GM13977 (cell line): ENCODE data around the gene KHDC4.

ENCODE experiments used
- DNase-seq: peaks from one replicate; pipeline ENCODE4 v3.0.0; 2012; ENCODE audit warnings: low spot score
- in situ Hi-C: fragments of 300-500 bp; cut with MboI; formaldehyde crosslinking; loops from one replicate; pipeline ENCODE4 v1.12.0; 2022; ENCODE audit warnings: low sequenced_read_pairs, low pct_unique_long_range_greater_than_20kb, mixed read lengths, inconsistent platforms; ENCODE audit not compliant: unreplicated experiment
- TF ChIP-seq, protein P1 (sequence below): IDR thresholded peaks from 2 replicates; pipeline ENCODE4 v1.5.1; 2012; ENCODE audit warnings: mild to moderate bottlenecking, control low read depth; ENCODE audit not compliant: insufficient read depth; ENCODE audit errors: extremely low read depth, missing control alignments

Gene KHDC4

DNA sequence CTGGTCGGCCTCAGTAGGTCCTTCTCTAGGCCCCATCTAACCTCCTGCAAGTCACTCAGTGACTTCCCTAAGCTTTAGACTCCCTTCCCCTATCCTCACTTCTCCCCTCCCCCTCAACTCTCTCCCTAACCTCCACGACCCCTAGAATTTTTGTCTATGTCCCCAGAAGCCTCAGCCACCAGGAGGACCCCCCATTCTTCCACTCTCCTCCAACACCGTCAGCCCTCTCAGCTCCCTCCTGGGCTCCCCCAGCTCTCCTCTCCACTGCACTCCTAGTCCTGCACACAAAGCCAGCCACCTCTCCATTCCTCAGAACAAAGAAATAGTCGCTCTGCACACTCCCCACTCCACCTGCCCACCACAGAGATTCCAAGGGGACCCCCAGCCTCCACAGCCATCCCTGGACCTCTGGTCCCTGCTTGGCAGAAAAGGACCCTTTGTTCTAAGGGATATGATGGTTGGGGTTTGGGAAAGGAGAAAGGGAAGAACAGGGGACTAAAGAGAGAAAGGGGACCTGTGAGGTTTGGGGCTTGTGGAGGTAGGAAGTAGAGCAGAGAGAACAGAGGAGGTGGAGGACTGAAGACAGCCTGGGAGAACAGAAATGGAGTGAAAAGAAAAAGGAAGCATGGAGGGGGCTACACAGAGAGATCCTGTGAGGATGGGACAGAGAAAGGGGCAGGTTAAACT lies 41.3 kb upstream of the KHDC4 start:
- DNase-seq = no peak
- TF ChIP-seq, protein P1, sequence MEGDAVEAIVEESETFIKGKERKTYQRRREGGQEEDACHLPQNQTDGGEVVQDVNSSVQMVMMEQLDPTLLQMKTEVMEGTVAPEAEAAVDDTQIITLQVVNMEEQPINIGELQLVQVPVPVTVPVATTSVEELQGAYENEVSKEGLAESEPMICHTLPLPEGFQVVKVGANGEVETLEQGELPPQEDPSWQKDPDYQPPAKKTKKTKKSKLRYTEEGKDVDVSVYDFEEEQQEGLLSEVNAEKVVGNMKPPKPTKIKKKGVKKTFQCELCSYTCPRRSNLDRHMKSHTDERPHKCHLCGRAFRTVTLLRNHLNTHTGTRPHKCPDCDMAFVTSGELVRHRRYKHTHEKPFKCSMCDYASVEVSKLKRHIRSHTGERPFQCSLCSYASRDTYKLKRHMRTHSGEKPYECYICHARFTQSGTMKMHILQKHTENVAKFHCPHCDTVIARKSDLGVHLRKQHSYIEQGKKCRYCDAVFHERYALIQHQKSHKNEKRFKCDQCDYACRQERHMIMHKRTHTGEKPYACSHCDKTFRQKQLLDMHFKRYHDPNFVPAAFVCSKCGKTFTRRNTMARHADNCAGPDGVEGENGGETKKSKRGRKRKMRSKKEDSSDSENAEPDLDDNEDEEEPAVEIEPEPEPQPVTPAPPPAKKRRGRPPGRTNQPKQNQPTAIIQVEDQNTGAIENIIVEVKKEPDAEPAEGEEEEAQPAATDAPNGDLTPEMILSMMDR = no peak
- in situ Hi-C loops = no loop called here

DNA sequence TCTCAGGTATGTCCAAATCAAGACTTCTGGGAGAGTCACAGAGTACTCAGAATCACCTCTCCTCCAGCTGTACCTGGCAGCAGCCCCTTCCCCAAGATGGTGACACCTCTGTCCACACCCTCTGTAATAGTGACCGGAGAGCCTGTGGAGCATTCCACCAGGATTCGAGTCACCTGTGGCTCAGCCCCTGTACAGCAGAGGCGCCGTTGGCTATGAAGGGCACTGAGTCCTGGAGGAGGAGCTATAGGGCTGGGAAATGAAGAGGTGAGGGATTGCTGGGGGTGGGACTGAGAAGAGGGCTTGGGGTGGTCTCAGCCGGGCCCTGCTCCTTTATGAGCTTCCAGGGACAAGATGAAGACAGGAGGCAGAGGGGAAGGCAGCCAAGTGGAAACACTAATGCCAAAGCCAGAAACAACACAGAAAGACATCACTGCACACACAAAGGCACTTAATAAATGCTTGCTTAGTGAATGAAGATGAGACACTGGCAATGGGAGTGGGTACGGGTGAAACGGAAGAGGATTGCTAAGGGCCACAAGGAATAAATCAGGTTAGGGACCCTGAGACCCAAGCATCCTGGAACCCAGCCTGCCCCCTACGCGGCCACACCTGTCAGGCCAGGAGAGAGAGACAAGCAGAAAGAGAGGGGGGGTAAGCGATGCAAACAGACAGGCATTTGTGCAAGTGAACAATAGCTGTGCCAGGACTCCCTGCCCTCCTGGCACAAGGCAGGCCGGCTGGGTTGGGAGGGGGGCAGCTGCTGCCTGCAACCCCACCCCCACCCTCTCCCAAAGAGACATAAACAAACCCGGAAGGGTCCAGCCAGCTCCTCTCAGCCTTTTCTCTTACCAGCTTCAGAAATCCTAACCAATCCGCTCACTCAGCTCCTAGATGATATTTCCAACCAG lies 40.2 kb upstream of the KHDC4 start:
- in situ Hi-C loops = no loop called here
- TF ChIP-seq, protein P1 = no peak
- no peak for DNase-seq

DNA sequence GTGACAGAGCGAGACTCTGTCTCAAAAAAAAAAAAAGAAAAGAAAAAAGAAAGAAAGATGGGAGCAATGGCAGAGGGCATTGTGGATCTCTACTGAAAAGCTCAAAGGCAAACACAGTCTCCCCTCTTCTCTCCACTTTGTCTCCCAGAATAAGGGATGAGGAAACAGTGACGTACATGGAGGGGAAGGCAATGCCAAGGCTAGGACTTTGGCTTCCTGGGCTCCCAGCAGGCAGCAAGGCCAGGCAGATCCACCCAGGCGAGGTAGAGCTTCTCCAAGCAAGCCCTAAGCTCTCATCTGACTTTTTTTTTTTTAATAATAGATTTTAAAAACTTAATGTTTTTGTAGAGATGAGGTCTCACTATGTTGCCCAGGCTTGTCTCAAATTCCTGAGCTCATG lies 39.5 kb upstream of the KHDC4 start:
- in situ Hi-C loops = no loop called here
- DNase-seq = no peak
- TF ChIP-seq, protein P1 = no peak

DNA sequence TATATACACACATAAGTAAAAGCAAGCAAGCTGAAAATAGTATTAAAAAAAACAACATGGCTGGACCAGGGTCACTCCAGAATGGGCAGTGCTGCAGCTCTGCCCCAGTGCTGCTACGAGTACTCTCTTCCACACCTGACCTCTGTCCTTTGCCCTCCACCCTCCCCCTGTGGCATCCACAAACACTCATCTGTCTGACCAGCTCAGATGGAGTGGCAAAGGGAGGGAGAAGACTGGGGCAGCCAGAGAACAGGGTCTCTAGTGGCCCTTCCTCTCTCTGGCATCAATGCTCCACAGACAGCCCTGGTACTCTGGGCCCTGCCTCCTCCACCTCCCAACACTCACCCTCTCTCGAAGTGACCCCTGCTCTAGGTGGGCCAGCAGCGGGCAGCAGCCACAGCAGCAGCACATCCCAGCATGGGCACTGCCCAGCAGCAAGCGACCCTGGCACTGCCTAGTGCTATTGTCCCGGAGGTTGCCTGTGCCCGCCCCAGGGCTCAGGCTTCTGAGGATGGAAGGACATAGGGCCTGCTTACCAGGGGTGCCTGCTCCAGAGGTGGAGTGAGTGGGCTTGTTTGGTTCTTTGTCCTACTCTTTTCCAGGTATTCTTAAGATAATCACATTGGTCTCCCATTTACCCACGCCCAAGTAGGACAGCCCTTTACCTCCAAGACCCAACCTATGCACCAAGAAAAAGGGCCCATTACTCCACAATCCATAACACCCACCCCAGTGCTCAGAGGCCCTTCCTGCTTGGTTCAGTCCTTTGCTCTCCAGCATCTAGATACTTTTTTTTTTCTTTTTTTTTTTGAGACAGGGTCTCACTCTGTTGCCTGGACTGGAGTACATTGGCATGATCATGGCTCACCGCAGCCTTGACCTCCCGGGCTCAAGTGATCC lies 37.9 kb upstream of the KHDC4 start:
- in situ Hi-C loops = no loop called here
- DNase-seq = peak; percentile 11
- TF ChIP-seq, protein P1 = no peak

DNA sequence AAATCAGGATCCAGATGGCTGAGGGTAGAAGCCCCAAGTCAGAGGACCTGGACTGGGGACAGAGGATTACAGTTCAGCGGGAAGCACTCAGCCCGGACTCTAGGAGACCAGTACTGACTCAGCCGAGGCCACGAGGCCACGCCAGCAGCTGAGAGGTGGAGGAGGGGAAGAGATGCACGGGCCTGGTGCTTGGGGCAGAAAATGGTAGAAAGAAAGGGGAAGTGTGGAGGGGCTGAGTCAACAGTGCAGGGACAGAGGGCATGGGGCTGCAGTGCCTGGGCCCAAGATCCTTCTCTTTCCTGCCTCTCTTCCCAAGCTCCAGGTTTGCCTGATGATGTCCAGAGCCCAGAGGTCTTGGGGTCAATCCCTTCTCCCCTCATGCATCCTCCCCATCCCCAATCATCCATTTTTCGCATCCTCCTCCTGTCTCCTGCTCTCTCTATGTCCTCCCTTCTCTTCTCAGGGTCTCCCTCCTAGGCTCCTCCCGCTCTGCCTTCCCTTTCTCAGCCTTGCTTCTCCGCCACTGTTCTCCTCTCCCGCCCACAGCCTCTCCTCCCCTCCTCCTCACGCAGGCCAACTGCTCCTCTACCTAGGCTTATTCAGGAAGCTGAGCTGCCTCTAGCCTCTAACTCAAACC lies 36.4 kb upstream of the KHDC4 start:
- peak; percentile 81 for DNase-seq
- TF ChIP-seq, protein P1 = no peak
- in situ Hi-C loops = no loop called here

DNA sequence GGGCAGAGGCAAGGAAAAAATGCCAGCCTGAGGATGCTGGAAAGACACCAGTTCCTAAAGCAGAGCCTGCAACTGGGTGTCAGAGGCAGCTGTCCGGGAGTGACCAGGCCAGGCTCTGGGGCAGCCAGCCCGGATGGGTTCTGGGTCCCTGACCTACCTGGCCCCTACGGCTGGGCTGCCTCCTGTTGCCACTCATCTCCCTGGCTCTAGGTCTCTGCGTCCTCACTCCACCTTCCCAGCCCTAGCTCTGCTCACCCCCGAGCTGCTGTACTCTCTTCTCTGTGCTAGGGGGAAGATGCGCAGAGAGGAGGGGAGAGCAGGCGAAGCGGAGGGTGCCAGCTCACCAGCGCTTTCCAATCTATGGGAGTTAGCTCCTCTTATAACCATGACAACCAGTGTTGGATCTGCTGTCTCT lies 35.2 kb upstream of the KHDC4 start:
- in situ Hi-C loops = no loop called here
- TF ChIP-seq, protein P1 = no peak
- no peak for DNase-seq
